LHCN-M2 (cell line): ENCODE data around the gene OR2G3. TPM values are rescaled to one million over a fixed set of nuclear protein-coding genes. Genes with fewer than 3 reads are reported as not detected.

Experiments
- total RNA-seq: library from RNA; depleted of rRNA; stranded (reverse); fragments of >200 nt; gene quantifications from 2 replicates; pipeline ENCODE4 v1.2.3, GENCODE V29; 2014; rRNA removed

The OR2G3 gene
- total RNA-seq, 1 experiment from 2014 or later, result not detected

Other genes with a start within 250 kb of the OR2G3 start
- 0.57 and 0.58 TPM in 2 replicates for gene NLRP3, start 189.4 kb upstream of the OR2G3 start, total RNA-seq
- not detected in 2 replicates for gene OR2B11, start 147.5 kb upstream of the OR2G3 start, total RNA-seq
- not detected in 2 replicates for gene OR2C3, start 69.1 kb upstream of the OR2G3 start, total RNA-seq
- not detected in 2 replicates for gene GCSAML, start 56.5 kb upstream of the OR2G3 start, total RNA-seq
- not detected in 2 replicates for gene OR2G2, start 17.2 kb upstream of the OR2G3 start, total RNA-seq
- not detected in 2 replicates for gene OR13G1, start 74.2 kb downstream of the OR2G3 start, total RNA-seq
- not detected in 2 replicates for gene OR6F1, start 111.1 kb downstream of the OR2G3 start, total RNA-seq
- not detected in 2 replicates for gene OR14K1, start 133.0 kb downstream of the OR2G3 start, total RNA-seq
- gene OR14A2, start 142.6 kb downstream of the OR2G3 start, total RNA-seq, result not detected in 2 replicates
- gene OR1C1, start 155.0 kb downstream of the OR2G3 start, total RNA-seq, result not detected in 2 replicates
- gene OR14A16, start 218.5 kb downstream of the OR2G3 start, total RNA-seq, result not detected in 2 replicates
- not detected in 2 replicates for gene OR11L1, start 236.3 kb downstream of the OR2G3 start, total RNA-seq